HL-60/S4 treated with retinoic acid at 250 ng/mL for 4 days and 3 days (cell line): Measurements from ENCODE around the gene SSRP1.

ENCODE experiments used
- in situ Hi-C: fragments of 300-500 bp; cut with MboI; formaldehyde crosslinking; loops from 2 replicates; pipeline ENCODE4 v1.7.0; 2022; ENCODE audit warnings: low sequenced_read_pairs

SSRP1 gene

GRCh38 chr11:57320067-57320718 lies 15.5 kb downstream of the SSRP1 start:
- in situ Hi-C loops, result no loop called here

GRCh38 chr11:57318178-57318577 lies 17.5 kb downstream of the SSRP1 start:
- in situ Hi-C loops, result no loop called here

GRCh38 chr11:57316017-57316416 lies 19.7 kb downstream of the SSRP1 start:
- in situ Hi-C loops, result no loop called here

- in situ Hi-C loops, result no loop called here
Observed at GRCh38 chr11:57315491-57315890, 20.2 kb downstream of the SSRP1 start.

- in situ Hi-C loops, result no loop called here
Observed at GRCh38 chr11:57314221-57314973, 21.3 kb downstream of the SSRP1 start.

GRCh38 chr11:57313788-57314135 lies 21.9 kb downstream of the SSRP1 start:
- in situ Hi-C loops, result no loop called here

GRCh38 chr11:57313071-57313787 lies 22.5 kb downstream of the SSRP1 start:
- in situ Hi-C loops, result no loop called here

GRCh38 chr11:57312511-57313021 lies 23.1 kb downstream of the SSRP1 start:
- in situ Hi-C loops, result no loop called here

- in situ Hi-C loops, result no loop called here
Observed at GRCh38 chr11:57311109-57311936, 24.4 kb downstream of the SSRP1 start.

GRCh38 chr11:57310630-57311086 lies 25.0 kb downstream of the SSRP1 start:
- in situ Hi-C loops, result no loop called here

GRCh38 chr11:57310091-57310490 lies 25.6 kb downstream of the SSRP1 start:
- in situ Hi-C loops, result no loop called here

- in situ Hi-C loops, result no loop called here
Observed at GRCh38 chr11:57309106-57310059, 26.3 kb downstream of the SSRP1 start.

GRCh38 chr11:57308426-57309060 lies 27.1 kb downstream of the SSRP1 start:
- in situ Hi-C loops, result no loop called here

GRCh38 chr11:57307666-57308270 lies 27.9 kb downstream of the SSRP1 start:
- in situ Hi-C loops, result no loop called here

- in situ Hi-C loops, result no loop called here
Observed at GRCh38 chr11:57306940-57307565, 28.6 kb downstream of the SSRP1 start.

GRCh38 chr11:57306161-57306876 lies 29.4 kb downstream of the SSRP1 start:
- in situ Hi-C loops, result no loop called here

- in situ Hi-C loops, result no loop called here
Observed at GRCh38 chr11:57305523-57305922, 30.2 kb downstream of the SSRP1 start.
